ENCODE results near the gene SLC18A2.
"Not testable (repeated sequence)": the region's sequence is repeated elsewhere in the genome, so short reads cannot be mapped to it uniquely, and the experiment has no call there.

The SLC18A2 gene

GRCh38 chr10:117266400-117266799, 25.5 kb downstream of the SLC18A2 start:
- DNase-seq: no peak

DNA sequence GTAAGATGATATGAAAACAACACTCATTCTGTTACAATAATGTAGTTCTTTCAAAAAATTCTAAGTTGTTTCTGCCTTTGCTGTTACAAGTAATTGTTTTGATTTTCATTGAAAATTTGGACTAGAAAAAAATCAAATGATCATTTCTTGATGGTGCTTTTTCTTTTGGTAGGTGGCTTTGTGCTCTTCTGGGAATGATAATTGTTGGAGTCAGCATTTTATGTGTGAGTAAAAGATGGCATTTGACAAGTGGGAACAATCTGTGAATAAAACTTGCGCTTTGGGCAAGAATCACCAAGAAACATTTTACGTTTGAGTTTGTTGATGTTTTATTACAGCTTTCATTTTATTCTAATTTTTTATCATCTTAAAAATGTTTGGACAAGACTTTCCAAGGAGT, 25.9 kb downstream of the SLC18A2 start:
- no peak for DNase-seq

- no peak for DNase-seq
These were observed 27.3 kb downstream of the SLC18A2 start for GRCh38 chr10:117268258-117268657.

DNA sequence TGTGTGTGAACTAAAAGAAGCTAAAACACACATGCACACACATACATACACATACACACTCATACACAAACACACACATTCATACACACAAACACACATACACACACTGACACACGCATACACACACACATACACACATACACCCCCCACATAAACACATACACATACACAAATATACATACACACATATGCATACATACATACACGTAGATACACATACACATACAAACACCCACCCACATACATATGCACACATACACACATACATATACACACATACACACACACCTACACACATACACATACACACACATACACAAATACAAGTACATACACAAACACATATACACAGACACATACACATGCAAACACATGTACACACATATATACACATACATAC, 28.0 kb downstream of the SLC18A2 start:
- DNase-seq: no peak

DNA sequence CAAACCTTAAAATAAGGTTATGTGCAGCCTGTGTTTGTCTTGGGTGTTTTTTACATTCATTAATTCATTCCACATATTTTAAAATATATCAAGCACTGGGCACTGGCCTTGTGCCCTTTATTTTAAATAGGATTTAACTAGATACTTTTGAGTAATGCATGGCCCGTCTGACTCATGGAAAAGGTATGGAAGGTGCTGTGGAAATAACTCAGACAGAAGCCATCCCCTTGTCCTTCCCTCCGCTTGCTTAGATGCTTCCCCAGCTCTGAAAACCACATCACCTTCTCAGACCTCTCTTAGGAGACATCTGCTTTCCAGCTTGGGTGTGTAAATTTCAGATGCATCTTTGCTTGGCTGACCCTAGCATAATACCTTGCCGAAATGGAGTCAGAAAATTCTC, 30.5 kb downstream of the SLC18A2 start:
- DNase-seq: no peak

DNA sequence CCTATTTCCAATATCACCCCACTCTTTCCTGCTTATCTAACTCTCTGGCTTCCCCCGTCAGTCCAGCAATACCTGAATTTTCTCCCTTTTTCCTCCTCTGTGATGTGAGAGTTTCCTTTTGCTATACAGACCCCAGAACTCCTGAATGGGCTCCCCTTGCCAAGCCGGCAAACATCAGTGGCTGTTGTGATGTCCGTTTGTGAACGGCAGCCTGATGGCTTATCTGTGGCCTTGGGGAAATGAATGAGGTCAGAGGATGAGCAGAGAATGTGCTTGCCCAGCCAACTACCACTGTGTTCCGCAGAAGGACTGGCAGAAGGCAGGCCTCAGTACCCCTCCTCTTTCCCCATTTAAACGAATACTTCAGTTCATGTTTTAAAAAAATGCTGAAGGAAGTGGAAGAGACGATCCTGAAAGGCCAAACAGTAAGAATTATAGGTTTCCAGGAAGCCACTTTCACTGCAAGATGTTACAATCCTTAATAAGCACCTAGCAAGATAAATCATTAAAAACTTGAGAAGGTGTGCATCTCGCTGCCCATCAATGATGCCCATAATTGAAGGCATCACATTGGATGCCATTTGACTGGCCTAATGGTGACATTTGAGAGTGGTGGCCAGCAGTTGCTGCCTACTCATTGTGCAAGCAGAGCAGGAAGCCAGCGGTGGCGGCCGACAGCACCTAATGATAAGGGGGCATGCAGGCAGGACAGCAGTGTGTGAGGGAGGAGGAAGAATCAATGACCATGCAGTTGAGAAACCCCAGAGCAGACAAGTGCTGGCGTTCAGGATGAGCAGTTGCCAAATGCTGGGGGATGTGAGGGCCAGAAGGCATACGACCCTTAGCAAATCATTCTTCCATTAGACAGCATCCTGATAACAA, 31.5 kb downstream of the SLC18A2 start:
- no peak for DNase-seq

GRCh38 chr10:117273980-117274379, 33.1 kb downstream of the SLC18A2 start:
- DNase-seq: no peak

- DNase-seq: no peak
These were observed 33.6 kb downstream of the SLC18A2 start for GRCh38 chr10:117274509-117274908.

GRCh38 chr10:117275121-117275520, 34.2 kb downstream of the SLC18A2 start:
- no peak for DNase-seq

DNA sequence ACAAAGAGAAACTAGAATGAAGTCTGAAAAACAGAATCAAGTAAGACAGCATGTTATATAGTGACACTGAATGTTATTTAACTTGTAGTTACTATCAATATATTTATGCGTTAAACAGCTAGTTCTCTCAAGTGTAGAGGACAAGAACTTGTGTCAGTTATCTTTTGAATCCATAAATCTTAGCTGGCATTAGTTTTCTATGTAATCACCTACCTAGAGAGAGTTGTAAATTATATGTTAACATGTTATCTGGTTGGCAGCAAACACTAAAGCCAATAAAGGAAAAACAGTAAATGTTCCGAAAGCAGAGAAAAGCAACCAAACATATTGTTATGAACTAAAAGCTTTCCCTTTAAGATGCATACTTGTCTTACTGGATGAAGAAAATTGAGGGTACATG, 36.8 kb downstream of the SLC18A2 start:
- no peak for DNase-seq

- no peak for DNase-seq
These were observed 44.0 kb downstream of the SLC18A2 start for GRCh38 chr10:117284716-117285494.

GRCh38 chr10:117290872-117291271, 50.0 kb downstream of the SLC18A2 start:
- not testable (repeated sequence) for DNase-seq

DNA sequence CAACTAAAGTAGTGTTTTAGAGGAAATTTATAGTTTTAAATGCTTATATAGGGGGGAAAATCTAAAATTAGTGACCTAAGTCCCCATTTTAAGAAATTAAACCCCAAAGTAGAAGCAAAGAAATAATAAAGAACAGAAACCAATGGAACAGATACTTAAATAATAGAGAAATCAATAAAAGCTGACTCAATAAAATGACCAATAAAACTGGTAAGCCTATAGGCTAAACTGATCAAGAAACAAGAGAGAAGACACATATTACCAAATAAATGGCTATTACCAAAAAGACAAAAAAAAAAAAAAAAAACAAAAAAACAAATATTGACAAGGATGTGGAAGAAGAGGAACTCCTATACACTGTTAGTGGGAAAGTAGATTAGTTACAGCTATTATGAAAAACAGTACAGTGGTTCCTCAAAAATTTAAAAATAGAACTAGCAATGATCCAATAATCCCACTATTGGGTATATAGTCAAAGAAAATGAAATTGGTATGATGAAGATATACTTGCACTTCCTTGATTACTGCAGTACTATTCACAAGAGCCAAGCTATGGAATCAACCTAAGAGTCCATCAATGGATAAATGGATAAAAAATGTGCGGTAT, 53.2 kb downstream of the SLC18A2 start:
- DNase-seq: peak in 2 of 3 donors; percentile 14 to 44

- no peak for DNase-seq
These were observed 53.8 kb downstream of the SLC18A2 start for GRCh38 chr10:117294735-117295134.

DNA sequence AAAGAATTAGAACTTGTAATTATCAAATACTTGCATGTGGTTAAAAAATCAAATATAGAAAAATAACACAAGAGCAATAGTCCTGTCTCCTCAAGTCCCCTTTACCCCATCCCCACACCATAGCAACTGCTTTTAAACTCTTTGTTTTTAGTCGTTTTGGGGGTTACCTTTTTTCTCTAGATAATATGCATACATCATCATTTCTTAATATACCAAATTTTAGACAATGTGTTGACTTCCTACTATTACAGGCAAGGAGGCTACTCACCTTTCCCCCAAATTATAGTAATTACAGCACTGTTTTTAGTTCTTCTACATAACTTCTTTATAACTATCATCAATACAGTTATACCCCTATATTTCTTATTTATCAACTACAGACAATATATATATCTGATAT, 57.3 kb downstream of the SLC18A2 start:
- no peak for DNase-seq

- no peak for DNase-seq
These were observed 58.5 kb downstream of the SLC18A2 start for GRCh38 chr10:117299435-117299834.

DNA sequence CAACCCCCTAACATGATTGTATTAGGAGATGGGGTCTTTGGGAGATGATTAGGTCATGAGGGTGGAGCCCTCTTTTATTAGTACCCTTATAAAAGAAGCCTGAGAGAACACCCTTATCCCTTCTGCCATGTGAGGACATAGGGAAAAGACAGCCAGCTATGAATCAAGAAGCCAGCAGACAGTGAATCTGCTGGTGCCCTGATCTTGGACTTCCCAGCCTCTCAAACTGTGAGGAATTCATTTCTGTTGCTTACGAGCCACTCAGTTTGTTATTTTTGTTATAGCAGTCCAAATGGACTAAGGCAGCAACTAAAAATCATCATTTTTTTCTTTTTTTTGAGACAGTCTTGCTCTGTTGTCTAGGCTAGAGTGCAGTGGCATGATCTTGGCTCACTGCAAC, 59.8 kb downstream of the SLC18A2 start:
- no peak for DNase-seq

- not testable (repeated sequence) for DNase-seq
These were observed 62.5 kb downstream of the SLC18A2 start for GRCh38 chr10:117303451-117303850.

DNA sequence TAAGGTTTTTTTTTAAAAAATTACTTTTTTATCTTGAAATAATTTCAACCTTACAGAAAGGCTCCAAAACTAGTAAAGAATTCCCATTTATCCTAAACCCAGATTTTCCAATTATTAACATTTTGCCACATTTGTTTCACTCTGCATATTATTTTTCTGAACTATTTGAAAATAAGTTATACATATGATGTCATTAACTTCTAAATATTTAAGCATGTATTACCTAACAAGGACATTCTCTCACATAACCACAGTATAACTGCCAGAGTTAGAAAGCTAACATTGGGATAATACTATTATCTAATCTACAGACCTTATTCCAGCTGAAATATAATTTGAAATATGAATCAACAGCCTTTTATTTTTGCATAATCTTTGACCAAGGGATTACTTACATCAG, 65.8 kb downstream of the SLC18A2 start:
- no peak for DNase-seq

DNA sequence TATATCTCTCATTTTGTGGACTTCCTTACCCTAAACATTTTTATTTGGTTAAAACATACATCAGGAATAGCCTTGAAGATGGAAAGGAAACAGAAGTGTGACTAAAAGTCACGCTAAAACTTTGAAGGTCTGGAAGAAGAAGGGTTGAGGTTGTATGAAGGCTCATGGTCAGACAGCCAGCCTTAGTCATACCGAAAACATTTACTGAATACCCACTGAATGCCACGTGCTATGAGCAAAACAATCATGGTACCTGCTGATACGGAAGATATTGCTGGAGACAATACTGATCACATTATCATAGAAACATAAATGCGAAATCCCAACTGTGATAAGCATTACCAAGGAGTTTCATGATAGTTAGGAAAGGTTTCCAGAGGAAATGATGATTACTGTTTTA, 70.3 kb downstream of the SLC18A2 start:
- no peak for DNase-seq

GRCh38 chr10:117312430-117312829, 71.5 kb downstream of the SLC18A2 start:
- no peak for DNase-seq

DNA sequence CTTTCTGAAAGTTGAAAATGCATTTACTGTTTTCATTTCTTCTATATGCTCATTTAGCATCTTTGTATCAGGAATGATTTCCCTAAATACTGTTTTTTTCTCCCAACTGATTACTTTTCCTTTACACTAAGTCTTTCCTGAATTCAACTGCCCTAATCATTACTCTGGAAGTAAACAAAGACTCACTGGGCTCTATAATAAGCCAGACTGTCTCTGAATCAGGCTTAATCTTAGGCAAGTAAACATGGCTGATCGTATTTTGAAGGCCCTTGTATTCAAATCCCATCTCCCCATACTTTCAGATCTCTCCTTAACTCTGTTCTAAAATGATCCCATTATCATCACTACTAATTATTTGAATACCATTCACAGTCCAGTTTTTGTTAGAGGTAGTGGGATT, 72.7 kb downstream of the SLC18A2 start:
- DNase-seq: no peak

DNA sequence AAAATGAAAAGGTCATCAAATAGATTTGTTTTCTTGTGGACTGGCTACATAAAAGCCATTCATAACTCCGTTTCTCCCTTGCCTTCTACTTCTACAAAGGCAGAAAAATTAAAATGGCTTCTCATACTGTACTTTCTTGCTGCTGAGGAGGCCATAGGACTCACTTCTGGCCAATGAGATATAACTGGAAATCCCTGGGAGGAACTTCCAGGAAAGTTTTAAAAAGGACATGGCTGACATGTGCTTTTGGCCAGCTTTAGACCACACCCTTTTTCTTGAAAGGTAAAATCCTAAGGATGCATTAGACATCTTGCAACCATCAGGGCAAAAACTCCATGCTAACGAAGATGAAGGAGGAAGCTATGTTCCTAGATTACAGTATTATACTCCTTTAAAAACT, 75.8 kb downstream of the SLC18A2 start:
- no peak for DNase-seq

- peak in 1 of 3 donors; percentile 20 for DNase-seq
These were observed 78.0 kb downstream of the SLC18A2 start for GRCh38 chr10:117318909-117319308.

Measured in suppressor macrophage treated with lipopolysaccharide for 1 hour (primary cell).